H54 (cell line): Measurements from ENCODE around the gene MBTPS1.

Source experiments
- DNase-seq: peaks from one replicate; pipeline ENCODE4 v3.0.0; 2011; ENCODE audit warnings: low spot score, mixed read lengths; ENCODE audit not compliant: insufficient read length
- FAIRE-seq: peaks from 3 replicates; lab custom pipeline; 2011; peaks lifted over from hg19 to GRCh38; lab: Jason Lieb, UNC
- POLR2A ChIP-seq: IDR thresholded peaks from 2 replicates; pipeline ENCODE4 v1.6.1; 2011; ENCODE audit warnings: low read depth, mild to moderate bottlenecking, low read length

Gene MBTPS1

DNA sequence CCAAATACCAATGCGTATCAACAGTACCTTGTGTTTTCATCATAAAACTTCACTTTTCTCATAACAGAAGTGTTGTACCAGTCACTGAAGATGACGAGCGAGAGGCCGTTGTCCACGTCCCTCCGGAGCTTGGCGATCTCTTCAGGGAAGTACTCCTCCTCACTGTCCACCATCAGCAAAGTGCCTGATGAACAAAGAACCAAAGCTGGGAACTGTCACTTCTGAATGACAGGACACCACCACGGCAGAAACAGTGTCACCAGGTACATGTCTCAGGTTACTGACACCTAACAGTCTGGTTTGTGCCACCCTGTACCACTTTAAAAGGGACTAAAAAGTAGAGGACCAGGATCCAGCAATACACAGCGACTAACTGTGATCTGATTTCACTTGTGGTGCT is 49.1 kb downstream of the MBTPS1 start:
- no peak for TF ChIP-seq POLR2A
- no peak for DNase-seq
- FAIRE-seq: no peak

GRCh38 chr16:84065536-84066132 is 51.1 kb downstream of the MBTPS1 start:
- FAIRE-seq: no peak
- DNase-seq: no peak

GRCh38 chr16:84063980-84064379 is 52.8 kb downstream of the MBTPS1 start:
- no peak for DNase-seq
- no peak for TF ChIP-seq POLR2A
- no peak for FAIRE-seq

More at GRCh38 chr16:84065536-84066132, 51.1 kb downstream of the MBTPS1 start:
- TF ChIP-seq POLR2A: no peak

GRCh38 chr16:84062734-84063640 is 53.8 kb downstream of the MBTPS1 start:
- FAIRE-seq (no peak), DNase-seq (peak; percentile 89)
- TF ChIP-seq POLR2A: no peak

DNA sequence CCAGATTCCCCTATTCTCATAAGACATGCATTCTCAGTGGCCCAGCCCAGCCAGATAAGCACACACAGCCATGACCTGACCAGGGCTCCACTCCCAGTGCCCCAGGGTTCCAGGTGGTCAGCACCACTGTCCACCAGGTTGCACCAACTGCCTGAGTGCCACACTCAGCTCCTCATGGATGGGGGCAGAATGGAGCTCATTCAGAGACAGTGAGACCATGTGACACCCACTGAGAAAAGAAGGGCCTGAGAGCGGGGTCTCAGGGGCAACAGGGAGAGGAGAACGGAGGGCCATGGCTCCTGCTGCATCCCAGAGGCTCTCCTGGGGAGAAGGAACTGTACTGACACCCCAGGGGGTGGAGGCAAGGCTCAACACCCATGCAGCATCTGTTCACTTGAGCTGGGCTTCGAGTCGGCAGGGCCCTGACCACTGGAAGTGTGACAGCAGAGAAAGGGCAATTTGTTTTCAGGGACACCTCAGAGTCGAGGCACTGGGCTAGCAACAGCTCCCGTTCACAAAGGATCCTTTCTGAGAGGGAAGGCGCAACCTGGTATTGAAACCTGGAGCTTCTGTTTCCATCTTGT is 55.4 kb downstream of the MBTPS1 start:
- DNase-seq: no peak
- FAIRE-seq: no peak
- TF ChIP-seq POLR2A: no peak

DNA sequence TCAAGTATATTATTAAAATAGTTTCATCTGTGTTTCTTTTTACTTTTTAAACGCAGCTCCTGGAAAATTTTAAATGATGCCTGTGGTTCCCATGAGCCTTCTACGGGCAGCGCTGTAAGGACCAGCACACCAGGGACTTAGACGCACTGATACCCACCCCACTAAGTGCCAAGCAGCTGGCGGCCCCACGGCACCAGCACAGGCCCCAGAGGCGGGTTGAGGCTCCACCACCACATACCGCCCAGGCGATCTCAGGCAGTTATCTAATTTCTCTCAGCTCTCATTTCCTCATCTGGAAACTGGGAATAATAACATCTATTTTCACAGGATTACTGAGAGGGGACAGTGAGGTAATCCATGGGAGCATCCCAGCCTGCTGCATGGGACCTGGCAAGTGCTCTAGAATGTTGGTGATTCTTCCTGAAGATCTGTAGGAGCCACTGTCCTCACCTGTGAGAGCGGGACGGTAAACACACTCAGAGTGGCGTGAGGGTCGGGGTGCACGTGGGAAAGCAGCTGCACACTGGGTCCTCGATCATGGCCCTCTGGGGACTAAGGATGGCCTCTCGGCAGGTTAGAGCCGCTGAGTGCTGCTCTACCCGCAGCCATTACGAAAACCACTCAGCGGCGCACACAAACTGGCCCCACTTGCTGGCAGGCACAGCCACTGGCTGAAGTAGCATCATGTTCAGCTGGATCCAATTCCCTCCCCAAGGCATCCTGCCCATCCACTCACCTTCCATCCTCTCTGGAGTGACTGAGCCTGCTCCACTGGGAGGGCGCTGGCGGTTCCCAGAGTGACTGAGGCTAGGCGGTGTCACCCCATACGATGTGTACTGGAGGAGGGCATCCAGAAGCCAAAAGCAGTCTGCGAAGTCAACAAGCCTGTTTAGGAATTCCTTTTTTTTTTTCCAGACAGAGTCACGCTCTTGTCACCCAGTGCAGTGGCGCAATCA is 56.5 kb downstream of the MBTPS1 start:
- TF ChIP-seq POLR2A: no peak
- FAIRE-seq: no peak
- DNase-seq: no peak

GRCh38 chr16:84059111-84059510 is 57.6 kb downstream of the MBTPS1 start:
- DNase-seq (no peak), FAIRE-seq (no peak)
- no peak for TF ChIP-seq POLR2A

GRCh38 chr16:84058664-84059063 is 58.1 kb downstream of the MBTPS1 start:
- no peak for DNase-seq
- no peak for TF ChIP-seq POLR2A
- no peak for FAIRE-seq

DNA sequence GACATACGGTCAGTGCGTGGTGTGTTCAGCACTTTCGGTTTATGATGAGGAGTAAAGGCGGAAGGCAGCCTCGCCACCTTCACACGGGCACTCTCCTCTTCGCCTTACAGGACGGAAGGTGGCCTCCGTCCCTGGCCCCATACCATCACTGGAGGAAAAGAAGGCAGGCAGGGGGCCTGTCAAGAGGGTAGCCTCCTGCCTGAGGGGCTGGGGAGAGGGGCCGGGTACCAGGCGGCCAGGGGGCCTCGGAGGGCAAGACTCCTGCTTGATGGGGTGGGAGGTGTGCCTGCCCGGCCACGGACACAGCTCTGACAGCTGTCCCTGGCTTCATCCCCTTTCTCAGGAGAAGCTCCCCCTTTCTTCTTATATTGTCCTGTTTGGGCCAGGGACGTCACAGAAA is 58.5 kb downstream of the MBTPS1 start:
- FAIRE-seq: no peak

GRCh38 chr16:84056933-84057332 is 59.8 kb downstream of the MBTPS1 start:
- no peak for DNase-seq
- no peak for FAIRE-seq
- no peak for TF ChIP-seq POLR2A

More for the DNA sequence above, 58.5 kb downstream of the MBTPS1 start:
- DNase-seq: no peak
- TF ChIP-seq POLR2A: no peak

GRCh38 chr16:84055801-84056634 is 60.7 kb downstream of the MBTPS1 start:
- TF ChIP-seq POLR2A: no peak
- DNase-seq (no peak), FAIRE-seq (no peak)

GRCh38 chr16:84055366-84055765 is 61.4 kb downstream of the MBTPS1 start:
- DNase-seq: no peak
- FAIRE-seq: no peak
- no peak for TF ChIP-seq POLR2A
